ENCODE data around the gene DNAI1.
"Not testable (repeated sequence)": the region's sequence is repeated elsewhere in the genome, so short reads cannot be mapped to it uniquely, and the experiment has no call there.

Gene DNAI1

GRCh38 chr9:34477541-34477940 lies 18.9 kb downstream of the DNAI1 start:
- peaks cover 4% of the 10 kb centered on the region for H3K27me3 ChIP-seq (ENCODE audit: insufficient read depth, poor library complexity, severe bottlenecking)
- no peak overlapping the region for H3K27ac ChIP-seq (replicated peaks)
- DNase-seq (ENCODE audit: low read depth in 1 of 2, low spot score in 1 of 2), result no peak
- no peak overlapping the region for H3K4me3 ChIP-seq (replicated peaks; ENCODE audit: insufficient read depth, low read length)
- no peak for TF ChIP-seq GABPA (IDR thresholded peaks at IDR 0.05; ENCODE audit: low read depth)
- no peak for TF ChIP-seq SPI1 (IDR thresholded peaks at IDR 0.05; ENCODE audit: borderline replicate concordance, low read depth)
- TF ChIP-seq CTCF (IDR thresholded peaks at IDR 0.05; ENCODE audit: insufficient read depth, low read length), result no peak
- no peak for TF ChIP-seq REST (IDR thresholded peaks at IDR 0.05; ENCODE audit: insufficient replicate concordance, low read depth)
- TF ChIP-seq POLR2AphosphoS5 (IDR thresholded peaks at IDR 0.05; ENCODE audit: low read depth), result no peak

GRCh38 chr9:34479431-34479866 lies 20.8 kb downstream of the DNAI1 start:
- no peak for DNase-seq (ENCODE audit: low read depth in 1 of 2, low spot score in 1 of 2)

GRCh38 chr9:34481620-34482019 lies 23.0 kb downstream of the DNAI1 start:
- not testable (repeated sequence) for DNase-seq (ENCODE audit: low read depth in 1 of 2, low spot score in 1 of 2); H3K4me3 ChIP-seq (replicated peaks; ENCODE audit: insufficient read depth, low read length); H3K27ac ChIP-seq (replicated peaks)
- H3K27me3 ChIP-seq (ENCODE audit: insufficient read depth, poor library complexity, severe bottlenecking), result peaks cover 11% of the 10 kb centered on the region

More at GRCh38 chr9:34479431-34479866, 20.8 kb downstream of the DNAI1 start:
- peaks cover 4% of the 10 kb centered on the region for H3K27me3 ChIP-seq (ENCODE audit: insufficient read depth, poor library complexity, severe bottlenecking)
- H3K4me3 ChIP-seq (replicated peaks; ENCODE audit: insufficient read depth, low read length), result no peak overlapping the region
- TF ChIP-seq GABPA (IDR thresholded peaks at IDR 0.05; ENCODE audit: low read depth), result no peak
- TF ChIP-seq SPI1 (IDR thresholded peaks at IDR 0.05; ENCODE audit: borderline replicate concordance, low read depth), result no peak
- no peak for TF ChIP-seq REST (IDR thresholded peaks at IDR 0.05; ENCODE audit: insufficient replicate concordance, low read depth)
- TF ChIP-seq CTCF (IDR thresholded peaks at IDR 0.05; ENCODE audit: insufficient read depth, low read length), result no peak
- TF ChIP-seq POLR2AphosphoS5 (IDR thresholded peaks at IDR 0.05; ENCODE audit: low read depth), result no peak
- H3K27ac ChIP-seq (replicated peaks), result no peak overlapping the region

GRCh38 chr9:34482746-34483145 lies 24.1 kb downstream of the DNAI1 start:
- H3K27ac ChIP-seq (replicated peaks); H3K4me3 ChIP-seq (replicated peaks; ENCODE audit: insufficient read depth, low read length); DNase-seq (ENCODE audit: low read depth in 1 of 2, low spot score in 1 of 2): not testable (repeated sequence)
- H3K27me3 ChIP-seq (ENCODE audit: insufficient read depth, poor library complexity, severe bottlenecking), result peaks cover 17% of the 10 kb centered on the region

- Histone ChIP-seq H3K27ac (replicated peaks) (no peak overlapping the region), H3K27me3 (ENCODE audit: insufficient read depth, poor library complexity, severe bottlenecking) (peaks cover 25% of the 10 kb centered on the region), H3K4me3 (replicated peaks; ENCODE audit: insufficient read depth, low read length) (no peak overlapping the region)
- TF ChIP-seq CTCF (IDR thresholded peaks at IDR 0.05; ENCODE audit: insufficient read depth, low read length) (no peak), SPI1 (IDR thresholded peaks at IDR 0.05; ENCODE audit: borderline replicate concordance, low read depth) (no peak), REST (IDR thresholded peaks at IDR 0.05; ENCODE audit: insufficient replicate concordance, low read depth) (no peak)
- no peak for DNase-seq (ENCODE audit: low read depth in 1 of 2, low spot score in 1 of 2)
These were observed 26.1 kb downstream of the DNAI1 start for GRCh38 chr9:34484678-34485077.
